ENCODE results near the gene QKI. TPM values are rescaled to one million over a fixed set of nuclear protein-coding genes. Genes with fewer than 3 reads are reported as not detected.

Gene QKI
- total RNA-seq, 1 experiment from 2014 or later = 134 TPM

DNA sequence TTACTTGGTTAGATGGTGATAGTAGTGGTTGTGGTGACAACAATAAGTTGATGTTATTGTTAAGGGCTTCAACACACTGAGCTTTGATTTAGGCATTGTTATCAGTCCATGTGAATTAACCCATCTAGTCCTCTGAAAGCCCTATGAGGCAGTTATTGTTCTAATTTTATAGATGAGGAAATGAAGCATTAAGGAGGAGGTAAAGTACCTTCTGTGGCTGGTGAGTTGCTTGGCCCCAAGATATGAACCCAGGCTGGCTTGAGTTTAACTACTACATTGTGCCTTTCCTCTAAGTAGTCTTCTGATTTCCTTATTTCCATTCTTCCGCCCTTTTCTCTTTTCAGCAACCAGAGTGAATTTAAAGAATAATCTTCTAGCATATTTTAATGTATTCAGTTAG lies 81.7 kb downstream of the QKI start:
- intact Hi-C loops (cut with micrococcal nuclease; ENCODE audit: unreplicated experiment) = no loop called here

DNA sequence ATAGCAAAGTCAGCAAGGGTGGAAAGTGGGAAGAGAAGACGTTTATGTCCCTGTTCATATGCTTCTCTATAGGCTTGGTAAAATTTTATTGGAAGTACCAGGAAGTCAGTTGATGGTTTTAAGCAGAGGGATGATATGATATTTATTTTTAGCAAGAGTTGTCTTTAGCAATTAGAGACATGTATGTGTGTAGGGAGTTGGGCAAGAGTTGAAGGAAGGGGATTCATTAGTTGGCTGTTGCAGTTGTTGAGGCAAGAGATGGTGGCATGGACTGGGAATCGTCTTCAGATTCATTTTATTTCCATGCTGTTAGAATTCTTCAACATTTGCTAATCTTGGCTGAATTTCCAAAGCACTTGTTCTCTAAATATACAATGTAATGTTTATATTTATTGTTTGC lies 85.6 kb downstream of the QKI start:
- intact Hi-C loops (cut with micrococcal nuclease; ENCODE audit: unreplicated experiment) = no loop called here
- H3K4me3 ChIP-seq (ENCODE audit: low read depth, low read length) = no peak overlapping the region
- ChIA-PET POLR2A (no interaction called here), CTCF (no interaction called here)
- BruUV-seq (replicated peaks) = no TSS peak
- TF ChIP-seq, protein P1, sequence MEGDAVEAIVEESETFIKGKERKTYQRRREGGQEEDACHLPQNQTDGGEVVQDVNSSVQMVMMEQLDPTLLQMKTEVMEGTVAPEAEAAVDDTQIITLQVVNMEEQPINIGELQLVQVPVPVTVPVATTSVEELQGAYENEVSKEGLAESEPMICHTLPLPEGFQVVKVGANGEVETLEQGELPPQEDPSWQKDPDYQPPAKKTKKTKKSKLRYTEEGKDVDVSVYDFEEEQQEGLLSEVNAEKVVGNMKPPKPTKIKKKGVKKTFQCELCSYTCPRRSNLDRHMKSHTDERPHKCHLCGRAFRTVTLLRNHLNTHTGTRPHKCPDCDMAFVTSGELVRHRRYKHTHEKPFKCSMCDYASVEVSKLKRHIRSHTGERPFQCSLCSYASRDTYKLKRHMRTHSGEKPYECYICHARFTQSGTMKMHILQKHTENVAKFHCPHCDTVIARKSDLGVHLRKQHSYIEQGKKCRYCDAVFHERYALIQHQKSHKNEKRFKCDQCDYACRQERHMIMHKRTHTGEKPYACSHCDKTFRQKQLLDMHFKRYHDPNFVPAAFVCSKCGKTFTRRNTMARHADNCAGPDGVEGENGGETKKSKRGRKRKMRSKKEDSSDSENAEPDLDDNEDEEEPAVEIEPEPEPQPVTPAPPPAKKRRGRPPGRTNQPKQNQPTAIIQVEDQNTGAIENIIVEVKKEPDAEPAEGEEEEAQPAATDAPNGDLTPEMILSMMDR (IDR thresholded peaks at IDR 0.05; ENCODE audit: insufficient read depth in 1 of 2, low read depth in 1 of 2, low read length in 1 of 2, severe bottlenecking in 1 of 2, unreplicated experiment in 1 of 2) = no peak
- H3K4me1 ChIP-seq = no peaks in the 10 kb centered on the region
- H3K27me3 Mint-ChIP-seq (ENCODE audit: insufficient read depth, unreplicated experiment) = no peaks in the 10 kb centered on the region
- no peak for DNase-seq
- H3K4me3 Mint-ChIP-seq (ENCODE audit: unreplicated experiment) = no peak overlapping the region
- H3K36me3 ChIP-seq (ENCODE audit: control insufficient read depth, insufficient read depth, low read length) = no peaks in the 10 kb centered on the region
- H3K36me3 Mint-ChIP-seq (ENCODE audit: insufficient read depth, unreplicated experiment) = peaks cover 10% of the 10 kb centered on the region
- H3K9me3 Mint-ChIP-seq (ENCODE audit: unreplicated experiment) = no peaks in the 10 kb centered on the region
- H3K4me1 Mint-ChIP-seq (ENCODE audit: low read depth, unreplicated experiment) = no peaks in the 10 kb centered on the region
- no peaks in the 10 kb centered on the region for H3K27me3 ChIP-seq (replicated peaks; ENCODE audit: control insufficient read depth, insufficient read depth, low read length)
- H3K9me3 ChIP-seq = no peaks in the 10 kb centered on the region
- no peak overlapping the region for H3K27ac Mint-ChIP-seq (ENCODE audit: unreplicated experiment)

More for the DNA sequence above, 81.7 kb downstream of the QKI start:
- H3K4me1 ChIP-seq = no peaks in the 10 kb centered on the region
- Mint-ChIP-seq H3K36me3 (ENCODE audit: insufficient read depth, unreplicated experiment) (no peaks in the 10 kb centered on the region), H3K4me1 (ENCODE audit: low read depth, unreplicated experiment) (peaks cover 3% of the 10 kb centered on the region), H3K27me3 (ENCODE audit: insufficient read depth, unreplicated experiment) (no peaks in the 10 kb centered on the region), H3K27ac (ENCODE audit: unreplicated experiment) (no peak overlapping the region), H3K4me3 (ENCODE audit: unreplicated experiment) (no peak overlapping the region), H3K9me3 (ENCODE audit: unreplicated experiment) (no peaks in the 10 kb centered on the region)
- H3K27me3 ChIP-seq (replicated peaks; ENCODE audit: control insufficient read depth, insufficient read depth, low read length) = no peaks in the 10 kb centered on the region
- H3K4me3 ChIP-seq (ENCODE audit: low read depth, low read length) = no peak overlapping the region
- no peaks in the 10 kb centered on the region for H3K9me3 ChIP-seq
- POLR2A ChIA-PET = no interaction called here
- DNase-seq = no peak
- CTCF ChIA-PET = no interaction called here
- TF ChIP-seq, protein P1 (IDR thresholded peaks at IDR 0.05; ENCODE audit: insufficient read depth in 1 of 2, low read depth in 1 of 2, low read length in 1 of 2, severe bottlenecking in 1 of 2, unreplicated experiment in 1 of 2) = no peak
- no peaks in the 10 kb centered on the region for H3K36me3 ChIP-seq (ENCODE audit: control insufficient read depth, insufficient read depth, low read length)
- no TSS peak for BruUV-seq (replicated peaks)

DNA sequence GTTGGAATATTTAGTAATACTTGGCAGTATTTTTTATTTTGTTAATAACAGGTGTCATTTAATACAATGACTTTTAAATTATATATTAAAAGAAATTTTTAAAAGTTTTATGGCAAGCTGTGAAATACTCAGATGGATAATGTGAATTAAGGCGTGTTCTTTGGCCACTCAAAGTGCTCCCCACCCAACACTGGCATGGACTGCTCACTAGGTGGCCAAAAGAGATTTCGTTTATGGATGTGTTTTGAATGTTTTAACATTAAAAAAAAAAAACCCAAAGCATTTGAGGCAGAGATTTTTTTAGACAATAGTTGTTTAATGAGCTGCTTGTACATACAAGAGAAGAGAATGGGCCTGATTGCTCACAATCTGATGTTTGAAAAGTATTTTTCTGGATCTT lies 86.5 kb downstream of the QKI start:
- Mint-ChIP-seq H3K4me3 (ENCODE audit: unreplicated experiment) (no peak overlapping the region), H3K27me3 (ENCODE audit: insufficient read depth, unreplicated experiment) (no peaks in the 10 kb centered on the region), H3K36me3 (ENCODE audit: insufficient read depth, unreplicated experiment) (peaks cover 10% of the 10 kb centered on the region), H3K27ac (ENCODE audit: unreplicated experiment) (no peak overlapping the region), H3K9me3 (ENCODE audit: unreplicated experiment) (no peaks in the 10 kb centered on the region), H3K4me1 (ENCODE audit: low read depth, unreplicated experiment) (no peaks in the 10 kb centered on the region)
- Histone ChIP-seq H3K9me3 (peaks cover under 1% of the 10 kb centered on the region; the same call in 1 of the 2 replicates), H3K4me1 (no peaks in the 10 kb centered on the region), H3K4me3 (ENCODE audit: low read depth, low read length) (no peak overlapping the region), H3K36me3 (ENCODE audit: control insufficient read depth, insufficient read depth, low read length) (no peaks in the 10 kb centered on the region), H3K27me3 (replicated peaks; ENCODE audit: control insufficient read depth, insufficient read depth, low read length) (no peaks in the 10 kb centered on the region)
- POLR2A ChIA-PET = no interaction called here
- TF ChIP-seq, protein P1 (IDR thresholded peaks at IDR 0.05; ENCODE audit: insufficient read depth in 1 of 2, low read depth in 1 of 2, low read length in 1 of 2, severe bottlenecking in 1 of 2, unreplicated experiment in 1 of 2) = no peak
- CTCF ChIA-PET = no interaction called here
- intact Hi-C loops (cut with micrococcal nuclease; ENCODE audit: unreplicated experiment) = no loop called here
- no TSS peak for BruUV-seq (replicated peaks)
- DNase-seq = no peak

Data from Caco-2 (cell line).